ENCODE data around the gene PRICKLE2.

PRICKLE2 gene

GRCh38 chr3:64130436-64130835 lies 94.8 kb downstream of the PRICKLE2 start:
- no peak for DNase-seq

DNA sequence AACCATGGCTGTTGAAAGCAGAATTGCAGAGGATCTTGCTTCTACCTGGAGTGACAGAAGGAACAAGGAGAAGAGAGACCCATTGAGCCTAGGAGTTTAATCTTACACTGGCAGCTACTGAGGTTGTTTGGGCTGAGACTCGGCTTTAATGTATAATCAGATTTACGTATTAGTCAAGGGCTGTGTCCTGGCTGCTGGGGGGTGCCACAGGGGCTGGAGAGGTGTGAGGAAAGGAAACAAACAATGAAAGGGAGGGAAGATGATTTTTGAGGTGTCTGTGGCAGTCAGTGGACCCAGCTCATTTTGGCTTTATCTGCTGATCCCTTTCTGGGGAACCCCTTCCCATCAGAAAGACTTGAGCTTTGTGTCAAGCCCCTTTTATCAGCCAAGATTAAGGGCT lies 95.7 kb downstream of the PRICKLE2 start:
- DNase-seq, result no peak

DNA sequence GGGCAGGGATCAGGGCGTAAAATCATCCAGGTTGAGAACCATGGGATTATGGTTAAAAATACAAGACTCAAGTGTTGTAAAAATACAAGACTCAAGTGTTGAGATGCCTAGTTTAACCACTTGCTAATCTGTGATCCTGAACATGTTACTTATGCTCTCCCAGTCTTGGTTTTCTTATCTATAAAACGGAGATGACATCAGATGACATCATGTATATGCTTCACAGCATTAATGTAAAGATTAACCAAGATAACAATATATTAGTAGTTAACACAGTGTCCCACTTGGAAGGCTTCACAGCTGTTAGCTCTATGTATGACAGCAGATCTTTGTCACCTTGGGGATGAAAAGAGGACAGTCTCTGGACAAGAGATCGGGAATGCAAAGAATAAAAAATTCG lies 96.2 kb downstream of the PRICKLE2 start:
- DNase-seq, result no peak

- DNase-seq, result no peak
These were observed 99.7 kb downstream of the PRICKLE2 start for GRCh38 chr3:64125561-64125960.

GRCh38 chr3:64123931-64124330 lies 101.3 kb downstream of the PRICKLE2 start:
- DNase-seq, result no peak

GRCh38 chr3:64122476-64122875 lies 102.8 kb downstream of the PRICKLE2 start:
- no peak for DNase-seq

- no peak for DNase-seq
These were observed 103.4 kb downstream of the PRICKLE2 start for GRCh38 chr3:64121750-64122311.

- no peak for DNase-seq
These were observed 104.4 kb downstream of the PRICKLE2 start for GRCh38 chr3:64120876-64121275.

DNA sequence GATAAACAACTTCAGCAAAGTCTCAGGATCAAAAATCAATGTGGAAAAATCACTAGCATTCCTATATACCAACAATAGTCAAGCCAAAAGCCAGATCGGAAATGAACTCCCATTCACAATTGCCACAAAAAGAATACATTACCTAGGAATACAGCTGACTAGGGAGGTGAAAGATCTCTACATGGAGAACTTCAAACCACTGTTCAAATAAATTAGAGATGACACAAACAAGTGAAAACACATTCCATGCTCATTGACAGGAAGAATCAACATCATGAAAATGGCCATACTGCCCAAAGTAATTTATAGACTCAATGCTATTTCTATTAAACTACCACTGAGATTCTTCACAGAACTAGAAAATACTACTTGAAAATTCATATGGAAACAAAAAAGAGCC lies 107.8 kb downstream of the PRICKLE2 start:
- no peak for DNase-seq

DNA sequence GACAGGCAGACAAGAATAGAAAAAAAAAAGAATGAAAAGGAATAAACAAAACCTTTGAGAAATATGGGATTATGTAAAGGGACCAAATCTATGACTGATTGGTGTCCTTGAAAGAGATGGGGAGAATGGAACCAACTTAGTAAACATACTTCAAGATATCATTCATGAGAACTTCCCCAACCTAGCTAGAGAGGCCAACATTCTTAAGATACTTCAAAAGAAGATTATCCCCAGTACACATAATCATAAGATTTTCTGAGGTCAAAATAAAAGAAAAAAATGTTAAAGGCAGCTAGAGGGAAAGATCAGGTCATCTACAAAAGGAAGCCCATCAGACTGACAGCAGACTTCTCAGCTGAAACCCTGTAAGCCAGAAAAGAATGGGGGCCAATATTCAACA lies 110.6 kb downstream of the PRICKLE2 start:
- DNase-seq, result no peak

- DNase-seq, result no peak
These were observed 113.4 kb downstream of the PRICKLE2 start for GRCh38 chr3:64111872-64112271.

DNA sequence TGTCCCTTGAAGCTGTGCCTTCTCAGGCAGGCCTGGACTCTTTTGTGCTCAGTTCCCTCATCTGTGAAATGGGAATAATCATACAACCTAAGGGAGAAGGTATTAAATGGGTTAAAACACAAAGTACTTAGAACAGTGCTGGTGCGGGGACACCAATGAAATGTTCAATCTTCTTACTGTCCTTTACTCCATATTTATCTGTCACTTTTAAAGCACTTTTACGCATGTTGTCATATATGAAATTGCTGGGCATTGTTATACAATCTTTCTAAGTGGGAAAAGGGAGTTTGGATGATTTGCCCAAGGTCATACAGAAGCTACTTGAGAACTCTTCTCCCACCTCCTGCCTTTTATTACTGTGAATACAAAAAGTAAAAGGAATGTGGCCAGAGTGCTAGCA lies 114.2 kb downstream of the PRICKLE2 start:
- DNase-seq, result no peak

DNA sequence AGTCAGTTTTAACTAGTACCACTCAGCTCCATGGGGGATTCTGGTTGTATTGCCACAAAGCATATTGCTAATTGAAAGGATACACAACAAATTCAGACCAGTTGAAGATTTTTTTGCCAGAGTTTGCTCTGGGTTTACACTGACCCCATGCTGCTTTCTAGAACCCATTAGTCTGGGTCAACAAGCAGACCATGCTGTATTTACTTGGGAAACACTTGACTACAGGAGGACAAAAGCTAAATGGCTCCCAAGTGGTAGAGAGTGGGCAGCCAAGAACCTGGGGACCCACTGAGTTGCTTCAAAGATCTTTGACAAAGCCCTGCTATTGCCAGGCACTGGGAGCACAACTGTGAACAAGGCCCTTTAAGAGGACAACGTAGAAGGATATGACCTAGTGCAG lies 115.2 kb downstream of the PRICKLE2 start:
- peak; percentile 24 to 78 (median 38) for DNase-seq

- peak in 2 of 3 experiments; percentile 0 to 9 for DNase-seq
These were observed 115.8 kb downstream of the PRICKLE2 start for GRCh38 chr3:64109438-64109837.

GRCh38 chr3:64108784-64109317 lies 116.4 kb downstream of the PRICKLE2 start:
- DNase-seq, result no peak

DNA sequence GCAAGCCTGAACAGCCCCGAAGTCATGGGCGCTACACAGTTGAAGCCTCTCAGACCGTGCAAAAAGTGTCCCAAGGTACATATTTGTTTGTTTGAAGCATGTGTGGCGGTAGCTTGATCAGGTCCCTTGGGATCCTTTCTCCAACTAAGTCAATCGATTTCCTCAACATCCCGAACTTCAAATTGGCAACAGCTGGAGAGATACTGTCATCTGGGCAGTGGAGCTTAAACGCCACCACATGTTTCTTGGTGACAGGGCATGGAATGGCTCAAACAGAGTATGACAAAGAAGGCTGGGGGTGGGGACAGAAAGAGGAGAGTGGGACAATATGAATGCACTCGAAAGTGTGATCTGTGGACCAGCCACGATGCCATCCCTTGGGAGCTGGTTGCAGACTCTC lies 117.0 kb downstream of the PRICKLE2 start:
- peak in 1 of 3 experiments; percentile 1 for DNase-seq

- no peak for DNase-seq
These were observed 118.1 kb downstream of the PRICKLE2 start for GRCh38 chr3:64107190-64107589.

GRCh38 chr3:64105816-64106215 lies 119.5 kb downstream of the PRICKLE2 start:
- no peak for DNase-seq

DNA sequence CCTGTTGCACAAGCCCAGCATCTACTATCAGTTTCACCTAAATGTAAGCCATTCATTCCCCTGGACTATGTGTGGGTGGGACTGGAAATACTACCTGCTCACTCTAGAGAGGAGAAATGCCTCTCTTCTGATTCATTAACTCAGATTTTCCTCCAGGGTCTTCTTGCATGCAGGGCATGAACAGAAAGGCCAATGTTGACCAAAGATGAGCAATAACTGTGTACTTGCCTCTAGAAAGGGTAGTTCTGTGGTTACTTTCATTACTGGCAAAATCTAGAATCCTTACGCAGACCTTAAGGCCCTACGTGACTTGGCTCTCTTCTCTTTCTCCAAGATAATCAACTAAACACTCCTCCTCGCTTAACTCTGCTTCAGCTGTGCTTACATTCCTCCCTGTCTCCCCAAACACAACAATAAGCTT lies 120.6 kb downstream of the PRICKLE2 start:
- no peak for DNase-seq

DNA sequence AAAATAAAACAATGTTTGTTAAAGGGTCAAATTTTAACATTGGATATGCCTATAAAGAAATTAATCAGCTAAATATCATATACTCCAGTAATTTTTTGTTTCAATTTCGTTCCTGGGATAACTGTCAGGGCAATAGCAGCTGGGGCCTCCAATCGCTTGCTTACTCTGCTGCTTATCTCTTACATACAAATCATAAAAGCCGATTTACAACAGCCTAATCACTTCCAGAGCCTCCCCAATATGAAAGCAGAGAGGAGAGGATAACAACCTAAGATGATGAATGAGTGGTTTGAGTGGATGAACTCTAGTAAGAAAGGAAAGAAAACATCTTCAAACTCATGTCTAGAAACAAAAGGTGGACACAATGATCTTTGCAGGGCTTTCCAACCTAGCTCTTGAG lies 121.3 kb downstream of the PRICKLE2 start:
- DNase-seq, result no peak

DNA sequence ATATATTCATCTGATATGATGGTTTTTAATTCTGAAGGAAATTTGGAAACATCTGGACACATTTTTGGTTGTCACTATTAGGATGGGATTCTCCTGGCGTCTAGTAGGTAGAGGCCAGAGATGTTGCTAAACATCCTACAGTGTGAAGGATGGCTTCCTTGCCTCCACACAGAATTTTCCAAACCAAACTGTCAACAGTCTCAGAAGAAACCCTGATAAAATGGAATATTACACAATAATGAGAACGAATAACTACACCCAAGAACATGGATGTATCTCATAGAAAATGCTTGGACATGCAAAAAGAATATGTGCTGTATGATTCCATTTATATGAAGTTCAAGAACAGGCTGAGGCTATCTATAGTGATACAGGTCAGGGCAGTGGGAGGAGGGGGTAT lies 122.1 kb downstream of the PRICKLE2 start:
- no peak for DNase-seq

DNA sequence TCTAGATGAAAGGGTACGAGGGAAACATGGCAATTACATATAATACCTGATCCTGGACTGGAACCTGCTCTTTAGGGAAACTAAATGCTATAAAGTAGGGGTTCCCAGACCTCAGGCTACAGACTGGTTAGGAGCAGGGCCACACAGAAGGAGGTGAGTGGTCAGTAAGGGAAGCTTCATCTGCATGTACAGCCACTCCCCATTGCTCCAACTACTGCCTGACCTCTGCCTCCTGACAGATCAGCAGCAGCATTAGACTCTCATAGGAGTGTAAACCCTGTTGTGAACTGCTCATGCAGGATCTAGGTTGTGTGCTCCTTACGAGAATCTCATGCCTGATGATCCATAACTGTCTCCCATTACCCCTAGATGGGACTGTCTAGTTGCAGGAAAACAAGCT lies 123.1 kb downstream of the PRICKLE2 start:
- DNase-seq, result no peak

- DNase-seq, result no peak
These were observed 126.0 kb downstream of the PRICKLE2 start for GRCh38 chr3:64099316-64099715.

DNA sequence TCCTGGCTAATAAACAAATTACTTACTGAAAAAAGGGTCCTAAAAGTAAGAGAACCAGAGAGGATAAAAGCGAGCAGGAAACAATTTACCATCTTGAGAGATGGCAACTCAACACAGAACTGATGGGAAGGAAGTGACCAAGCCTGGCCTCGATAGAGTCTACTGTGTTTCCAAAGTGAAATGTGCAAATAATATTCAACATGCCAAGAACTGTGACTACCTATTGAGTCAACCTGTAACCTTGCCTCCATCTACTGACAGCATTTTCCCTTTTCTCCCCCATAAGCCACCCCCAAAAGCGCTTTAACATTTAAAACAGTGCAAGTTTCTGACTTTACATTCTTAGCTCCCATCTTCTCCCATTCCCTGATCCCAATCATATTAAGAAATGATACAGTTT lies 126.6 kb downstream of the PRICKLE2 start:
- no peak for DNase-seq

DNA sequence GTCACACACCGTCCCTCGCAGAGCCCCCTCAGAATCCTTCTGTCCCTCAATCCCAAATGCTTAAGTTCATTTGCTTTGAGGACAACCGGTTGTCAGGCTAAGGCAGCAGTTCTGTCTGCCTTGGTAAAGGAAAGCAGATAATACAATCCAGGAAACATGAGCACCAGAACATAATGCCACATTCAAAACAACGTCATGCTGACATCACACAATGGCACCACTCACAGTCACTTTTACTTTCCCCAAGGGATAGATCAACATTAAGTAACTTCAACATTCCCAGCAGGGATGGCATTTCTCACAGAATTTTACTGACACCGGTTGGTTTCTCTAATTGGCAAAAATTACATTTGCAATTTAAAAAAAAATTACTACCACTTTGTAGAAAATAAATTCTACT lies 127.3 kb downstream of the PRICKLE2 start:
- peak in 2 of 3 experiments; percentile 1 to 32 for DNase-seq
